Stimulated activated CD8-positive, alpha-beta memory T cell treated with anti-CD3 and anti-CD28 coated beads, Interleukin-7, amount 100 ng/mL, for 1 hour (primary cell): ENCODE measurements around the gene TOR1AIP1.
A peak's percentile ranks its signal among the peaks of the same experiment; 100 is the strongest.
"Not testable (repeated sequence)": the region's sequence is repeated elsewhere in the genome, so short reads cannot be mapped to it uniquely, and the experiment has no call there.

Experiments
- DNase-seq, 2 donors: peaks; one replicate each; pipeline ENCODE4 v3.0.0-alpha.2; 2020; ENCODE audit warnings: low read depth in 2 of 2

Gene TOR1AIP1, protein sequence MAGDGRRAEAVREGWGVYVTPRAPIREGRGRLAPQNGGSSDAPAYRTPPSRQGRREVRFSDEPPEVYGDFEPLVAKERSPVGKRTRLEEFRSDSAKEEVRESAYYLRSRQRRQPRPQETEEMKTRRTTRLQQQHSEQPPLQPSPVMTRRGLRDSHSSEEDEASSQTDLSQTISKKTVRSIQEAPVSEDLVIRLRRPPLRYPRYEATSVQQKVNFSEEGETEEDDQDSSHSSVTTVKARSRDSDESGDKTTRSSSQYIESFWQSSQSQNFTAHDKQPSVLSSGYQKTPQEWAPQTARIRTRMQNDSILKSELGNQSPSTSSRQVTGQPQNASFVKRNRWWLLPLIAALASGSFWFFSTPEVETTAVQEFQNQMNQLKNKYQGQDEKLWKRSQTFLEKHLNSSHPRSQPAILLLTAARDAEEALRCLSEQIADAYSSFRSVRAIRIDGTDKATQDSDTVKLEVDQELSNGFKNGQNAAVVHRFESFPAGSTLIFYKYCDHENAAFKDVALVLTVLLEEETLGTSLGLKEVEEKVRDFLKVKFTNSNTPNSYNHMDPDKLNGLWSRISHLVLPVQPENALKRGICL

DNA sequence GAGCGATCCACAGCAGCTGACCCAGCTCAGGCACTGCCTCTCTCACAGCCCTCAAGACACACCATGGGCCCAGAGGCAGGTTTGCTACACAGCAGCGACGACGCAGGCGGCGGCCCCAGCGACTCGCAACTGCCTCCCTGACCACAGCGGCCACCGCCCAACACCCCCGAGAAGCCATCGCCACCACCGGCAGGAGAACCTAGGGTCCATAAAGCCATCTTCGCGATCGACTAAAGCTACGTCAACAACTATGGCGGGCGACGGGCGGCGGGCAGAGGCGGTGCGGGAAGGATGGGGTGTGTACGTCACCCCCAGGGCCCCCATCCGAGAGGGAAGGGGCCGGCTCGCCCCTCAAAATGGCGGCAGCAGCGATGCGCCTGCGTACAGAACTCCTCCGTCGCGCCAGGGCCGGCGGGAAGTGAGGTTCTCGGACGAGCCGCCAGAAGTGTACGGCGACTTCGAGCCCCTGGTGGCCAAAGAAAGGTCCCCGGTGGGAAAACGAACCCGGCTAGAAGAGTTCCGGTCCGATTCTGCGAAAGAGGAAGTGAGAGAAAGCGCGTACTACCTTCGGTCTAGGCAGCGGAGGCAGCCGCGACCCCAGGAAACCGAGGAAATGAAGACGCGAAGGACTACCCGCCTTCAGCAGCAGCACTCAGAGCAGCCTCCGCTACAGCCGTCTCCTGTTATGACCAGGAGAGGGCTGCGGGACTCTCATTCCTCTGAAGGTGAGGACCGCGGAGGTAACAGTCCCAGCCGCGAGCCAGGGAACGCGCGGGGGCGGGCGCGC is at the start of gene TOR1AIP1:
TOR1AIP1 (plus strand) TSS at position 33 of the 787 bp plus-strand sequence; CDS start at position 251, 218 bp downstream.
- peak; percentile 90 to 93 for DNase-seq

DNA sequence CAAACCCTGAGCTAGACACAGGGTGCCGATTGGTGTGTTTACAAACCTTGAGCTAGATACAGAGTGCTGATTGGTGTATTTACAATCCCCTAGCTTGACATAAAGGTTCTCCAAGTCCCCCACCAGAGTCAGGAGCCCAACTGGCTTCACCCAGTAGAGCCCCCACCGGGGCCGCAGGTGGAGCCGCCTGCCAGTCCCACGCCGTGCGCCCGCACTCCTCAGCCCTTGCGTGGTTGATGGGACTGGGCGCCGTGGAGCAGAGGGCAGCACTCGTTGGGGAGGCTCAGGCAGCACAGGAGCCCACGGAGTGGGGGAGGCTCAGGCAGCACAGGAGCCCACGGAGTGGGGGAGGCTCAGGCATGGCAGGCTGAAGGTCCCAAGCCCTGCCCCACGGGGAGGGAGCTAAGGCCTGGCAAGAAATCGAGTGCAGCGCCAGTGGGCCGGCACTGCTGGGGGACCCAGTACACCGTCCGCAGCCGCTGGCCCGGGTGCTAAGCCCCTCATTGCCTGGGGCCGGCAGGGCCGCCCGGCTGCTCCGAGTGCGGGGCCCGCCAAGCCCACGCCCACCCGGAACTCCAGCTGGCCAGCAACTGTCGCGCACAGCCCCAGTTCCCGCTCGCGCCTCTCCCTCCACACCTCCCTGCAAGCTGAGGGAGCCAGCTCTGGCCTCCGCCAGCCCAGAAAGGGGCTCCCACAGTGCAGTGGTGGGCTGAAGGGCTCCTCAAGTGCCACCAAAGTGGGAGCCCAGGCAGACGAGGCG is 45.2 kb upstream of the TOR1AIP1 start:
- not testable (repeated sequence) for DNase-seq

DNA sequence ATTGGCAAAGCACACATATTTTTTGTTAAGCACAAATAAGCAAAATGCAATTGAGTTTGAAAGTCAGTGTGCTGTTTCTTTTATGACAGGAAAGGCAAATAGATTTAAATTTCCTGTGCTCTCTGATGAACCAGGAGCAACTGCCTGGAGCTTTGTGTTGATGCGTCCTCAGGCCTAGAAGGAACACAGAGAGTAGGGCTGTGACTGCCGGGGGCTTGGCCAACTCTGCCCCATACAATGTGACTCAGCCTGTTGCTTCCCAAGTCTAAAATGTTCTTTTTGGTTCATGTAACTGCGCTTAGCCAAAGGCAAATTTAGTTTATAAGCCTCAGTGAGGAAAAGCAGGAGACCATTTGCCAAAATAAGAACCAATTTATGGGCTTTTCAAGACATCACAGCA is 42.0 kb upstream of the TOR1AIP1 start:
- no peak for DNase-seq

DNA sequence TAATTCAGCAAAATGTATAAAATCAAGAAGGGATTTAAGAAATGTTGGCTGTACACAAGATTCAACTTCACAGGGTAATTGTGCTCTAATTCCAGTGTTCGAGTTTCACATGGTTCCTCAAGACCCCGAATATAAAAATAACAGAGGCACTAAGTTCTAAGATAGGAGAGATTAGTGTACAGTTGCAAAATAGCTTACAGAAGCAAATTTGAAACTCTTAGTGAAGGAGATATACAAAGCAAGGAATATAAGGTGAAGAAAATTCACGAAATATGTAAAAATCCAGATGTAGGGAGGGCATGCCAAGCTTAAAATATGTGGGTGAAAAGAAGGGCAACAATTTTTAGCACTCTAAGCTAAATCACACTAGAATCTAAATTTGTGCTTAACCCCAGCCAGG is 33.9 kb upstream of the TOR1AIP1 start:
- no peak for DNase-seq

DNA sequence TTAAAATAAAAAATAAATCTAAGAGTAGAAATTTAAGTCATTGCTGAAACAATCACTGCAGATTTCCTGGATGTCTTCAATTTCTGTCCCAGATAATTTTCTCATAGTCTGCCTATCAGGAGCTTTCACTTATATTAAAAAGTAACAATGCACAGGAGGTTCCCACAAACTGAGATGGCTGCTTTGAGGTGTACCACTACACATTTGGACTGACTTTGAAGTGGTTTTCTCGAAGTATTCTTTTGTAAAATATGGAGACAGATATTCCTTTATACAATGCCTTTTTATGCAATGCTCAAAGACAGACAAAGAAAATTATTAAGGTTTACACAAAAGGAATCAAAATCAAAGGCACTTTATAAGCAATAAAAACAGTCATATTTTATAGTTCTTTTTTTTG is 29.0 kb upstream of the TOR1AIP1 start:
- DNase-seq: no peak

DNA sequence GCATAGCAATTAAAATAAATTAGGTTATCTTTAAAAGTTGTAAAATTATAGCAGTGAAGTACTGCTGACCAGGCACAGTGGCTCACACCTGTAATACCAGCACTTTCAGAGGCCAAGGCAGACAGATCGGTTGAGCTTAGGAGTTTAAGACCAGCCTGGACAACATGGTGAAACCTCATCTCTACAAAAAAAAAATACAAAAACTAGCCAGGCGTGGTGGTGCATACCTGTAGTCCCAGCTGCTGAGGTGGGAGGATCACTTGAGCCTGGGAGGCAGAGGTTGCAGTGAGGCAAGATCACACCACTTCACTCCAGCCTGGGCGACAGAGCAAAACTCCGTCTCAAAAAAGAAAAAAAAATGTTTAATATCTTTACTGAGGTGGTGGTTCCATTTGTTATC is 26.3 kb upstream of the TOR1AIP1 start:
- DNase-seq: not testable (repeated sequence)

DNA sequence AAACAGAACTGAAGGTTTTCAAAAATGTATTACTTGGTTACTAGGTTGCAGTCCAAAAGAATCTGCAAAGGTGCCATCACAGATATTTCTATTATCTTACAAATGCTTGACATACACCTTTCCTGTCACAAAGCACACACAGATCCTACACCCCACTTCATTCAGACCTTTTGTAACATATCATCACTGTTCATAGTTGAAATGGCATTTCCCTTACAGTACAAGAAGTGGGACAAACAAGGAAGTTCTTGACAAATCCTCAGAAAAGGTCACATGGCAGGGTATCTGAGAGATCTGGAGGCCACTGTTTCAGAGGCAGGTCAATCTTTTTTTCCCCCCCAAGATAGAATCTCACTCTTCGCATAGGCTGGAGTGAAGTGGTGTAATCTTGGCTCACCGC is 25.8 kb upstream of the TOR1AIP1 start:
- DNase-seq: no peak

DNA sequence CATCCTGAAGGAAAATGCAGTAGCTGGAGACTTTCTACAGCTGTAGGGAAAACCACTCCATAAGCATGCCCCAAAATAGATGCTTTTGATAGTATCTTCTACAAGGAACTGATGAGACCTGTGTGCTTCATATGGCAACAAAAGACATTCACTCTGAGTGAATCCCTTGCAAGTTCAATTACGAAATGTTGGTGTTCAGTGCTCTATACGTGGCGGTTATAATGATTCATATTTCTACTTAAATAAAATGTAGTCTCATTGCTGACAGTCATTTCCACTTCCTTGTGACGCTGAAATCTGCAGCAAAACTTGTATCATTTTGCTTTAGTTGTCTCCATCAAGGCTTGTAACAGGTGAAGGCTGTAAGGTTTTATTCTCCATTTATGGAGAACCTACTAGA is 25.1 kb upstream of the TOR1AIP1 start:
- DNase-seq: no peak

DNA sequence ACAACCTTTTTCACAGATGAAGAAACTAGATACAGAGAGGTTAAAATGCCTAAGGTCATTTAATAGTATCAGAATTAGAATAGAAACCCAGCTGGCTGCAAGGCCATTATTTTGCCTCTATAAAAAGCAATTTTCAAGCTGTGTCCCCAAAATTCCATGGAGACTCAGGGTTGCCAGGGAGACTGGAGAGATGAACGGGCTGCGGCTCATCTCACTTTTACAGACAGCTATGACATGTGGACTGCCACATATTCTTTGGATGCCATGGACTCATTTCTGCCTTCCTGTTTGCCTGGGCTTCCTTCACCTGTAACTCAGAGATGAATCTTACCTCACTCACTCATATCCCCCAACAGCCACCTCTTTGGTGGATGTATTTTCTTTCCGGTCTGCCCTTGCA is 21.4 kb upstream of the TOR1AIP1 start:
- no peak for DNase-seq

DNA sequence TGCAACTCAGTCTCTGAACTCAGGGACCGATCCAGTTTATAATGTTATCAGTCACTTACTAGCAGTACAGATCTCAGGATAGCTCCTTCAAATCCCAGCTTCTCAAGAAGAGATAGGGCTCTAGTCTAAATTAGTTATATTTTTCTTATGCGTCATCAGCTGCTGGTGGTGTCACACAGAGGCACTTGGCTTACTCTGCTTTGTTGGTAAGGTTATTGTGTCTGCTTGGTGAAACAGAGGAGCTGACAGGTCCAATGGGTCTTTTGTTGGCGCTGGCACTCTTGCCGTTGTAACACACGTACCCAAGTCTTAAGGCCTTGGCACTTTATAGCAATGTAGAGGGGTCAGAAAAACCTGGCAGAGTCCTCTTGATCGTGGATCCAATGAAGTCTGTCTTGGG is 16.7 kb upstream of the TOR1AIP1 start:
- DNase-seq: no peak

DNA sequence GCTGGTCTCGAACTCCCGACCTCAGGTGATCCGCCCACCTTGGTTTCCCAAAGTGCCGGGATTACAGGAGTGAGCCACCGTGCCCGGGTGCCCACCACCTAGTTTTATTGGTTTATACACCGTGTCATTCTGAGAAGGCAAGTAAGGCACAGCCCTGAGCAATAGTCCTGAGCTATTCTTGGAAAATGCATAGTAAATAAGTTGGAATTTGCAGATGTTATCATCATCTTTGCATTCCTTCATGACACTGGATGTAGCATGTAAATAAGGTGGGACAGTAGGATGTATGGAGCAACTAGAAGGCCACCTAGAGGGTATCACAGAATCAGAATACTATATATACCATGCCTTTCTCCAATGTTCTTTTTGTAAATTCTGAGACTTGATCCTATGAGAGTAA is 15.5 kb upstream of the TOR1AIP1 start:
- DNase-seq: no peak

DNA sequence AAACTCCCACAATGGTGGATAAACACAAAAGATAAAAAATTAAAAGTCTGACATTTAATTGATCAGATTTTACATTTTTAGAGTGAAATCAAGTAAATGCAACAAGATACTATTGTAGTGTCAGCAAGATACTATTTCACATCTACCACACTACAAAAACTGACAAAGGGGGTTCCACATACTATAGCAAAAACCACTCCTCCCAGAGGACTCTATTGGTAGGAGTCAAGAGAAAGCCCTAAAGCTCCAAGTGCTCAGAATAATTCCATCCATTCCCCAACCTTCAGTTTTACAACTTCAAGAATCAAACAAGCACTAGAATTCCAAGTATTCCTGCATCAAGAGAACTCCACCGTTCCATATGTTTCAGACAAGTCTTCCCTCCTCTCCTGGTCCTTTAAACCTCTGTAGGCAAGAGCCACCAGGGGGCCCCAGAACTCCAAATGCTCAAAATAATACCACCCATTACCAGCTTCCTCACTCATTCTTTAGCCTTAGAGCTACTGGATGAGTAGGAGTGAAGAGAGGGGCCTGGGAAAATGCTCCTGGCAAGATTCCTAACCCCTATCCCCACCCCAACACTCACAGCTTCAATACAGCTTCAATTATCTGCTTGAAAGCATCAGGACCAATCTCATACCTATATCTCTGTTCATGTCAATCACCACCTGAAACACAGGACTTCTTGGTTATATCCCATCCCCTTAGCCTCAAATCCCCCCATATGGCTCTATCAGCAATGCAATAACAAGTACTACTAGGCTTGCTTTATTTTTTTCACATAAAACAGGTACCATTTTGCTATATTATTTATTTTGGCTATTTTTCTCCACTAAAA is 14.4 kb upstream of the TOR1AIP1 start:
- peak in 1 of 2 donors; percentile 36 for DNase-seq

DNA sequence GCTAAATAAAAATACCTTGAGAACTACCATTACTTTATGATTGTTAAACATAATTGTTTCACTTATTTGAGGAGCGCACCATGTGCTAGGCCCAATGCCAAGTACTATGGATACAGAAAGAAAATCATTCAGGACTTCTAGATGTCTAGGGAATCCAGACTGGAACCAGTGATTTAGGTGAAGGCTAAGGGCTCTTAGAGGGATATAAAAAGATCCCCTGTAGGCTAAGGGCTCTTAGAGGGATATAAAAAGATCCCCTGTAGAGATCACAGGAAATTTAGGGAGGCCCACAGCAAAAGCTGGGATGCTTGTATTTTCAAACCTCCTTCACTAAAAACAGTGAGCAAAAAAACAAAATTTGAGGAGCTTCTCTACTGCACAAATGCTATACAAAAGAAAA is 11.2 kb upstream of the TOR1AIP1 start:
- DNase-seq: no peak

DNA sequence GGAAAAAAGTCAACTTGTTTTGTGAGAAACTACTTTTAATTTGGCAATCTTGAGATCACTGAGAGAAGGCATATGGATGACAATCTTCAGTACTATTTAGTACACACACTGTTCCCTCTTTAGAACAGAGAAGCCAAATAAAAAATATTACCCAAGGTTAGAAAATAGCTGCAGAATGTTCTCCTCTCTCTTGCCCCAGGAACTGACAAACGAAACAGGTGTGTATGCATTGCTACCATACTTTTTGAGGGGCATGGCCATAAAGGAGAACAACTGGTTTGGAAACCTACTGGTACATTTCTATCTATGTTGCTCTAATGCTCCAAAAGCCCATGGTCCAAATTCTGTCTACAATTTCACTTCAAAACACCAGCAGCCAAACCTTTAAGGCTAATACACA is 10.1 kb upstream of the TOR1AIP1 start:
- DNase-seq: no peak

DNA sequence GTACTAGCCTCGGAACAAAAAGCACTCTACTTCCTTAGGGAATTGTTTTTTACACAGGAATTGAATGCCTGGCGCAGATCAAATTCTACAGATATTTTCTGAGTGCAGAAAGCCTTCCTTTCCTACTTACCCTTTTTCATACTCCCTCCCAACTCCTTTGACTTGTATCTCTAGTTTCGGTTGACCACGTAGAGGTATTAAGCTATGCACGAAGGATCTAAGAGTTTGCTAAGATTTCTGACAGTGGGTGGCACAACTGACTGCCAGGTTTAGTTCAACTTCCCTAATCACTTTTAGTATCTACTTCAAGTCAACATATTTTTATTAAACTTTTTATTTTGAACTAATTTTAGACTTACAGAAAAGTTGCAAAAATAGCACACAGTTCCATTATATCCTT is 9.5 kb upstream of the TOR1AIP1 start:
- no peak for DNase-seq

DNA sequence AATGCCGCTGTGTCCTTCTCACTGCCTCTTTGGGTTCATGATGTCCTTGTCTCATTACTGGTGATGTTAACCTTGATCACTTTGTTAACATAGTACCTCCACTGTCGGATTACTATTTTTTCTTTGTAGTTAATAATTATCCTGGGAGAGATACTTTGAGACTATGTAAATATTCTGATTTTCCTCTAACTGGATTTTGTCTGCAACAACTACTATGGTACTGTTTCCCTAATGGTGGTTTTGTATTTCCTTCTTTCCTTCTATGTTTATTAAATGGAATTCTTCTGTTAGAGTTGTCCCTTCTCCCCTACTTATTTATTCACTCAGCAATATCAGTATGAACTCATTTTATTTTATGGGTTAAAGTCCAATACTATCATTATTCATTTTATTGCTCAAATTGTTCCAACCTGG is 8.6 kb upstream of the TOR1AIP1 start:
- DNase-seq: no peak

DNA sequence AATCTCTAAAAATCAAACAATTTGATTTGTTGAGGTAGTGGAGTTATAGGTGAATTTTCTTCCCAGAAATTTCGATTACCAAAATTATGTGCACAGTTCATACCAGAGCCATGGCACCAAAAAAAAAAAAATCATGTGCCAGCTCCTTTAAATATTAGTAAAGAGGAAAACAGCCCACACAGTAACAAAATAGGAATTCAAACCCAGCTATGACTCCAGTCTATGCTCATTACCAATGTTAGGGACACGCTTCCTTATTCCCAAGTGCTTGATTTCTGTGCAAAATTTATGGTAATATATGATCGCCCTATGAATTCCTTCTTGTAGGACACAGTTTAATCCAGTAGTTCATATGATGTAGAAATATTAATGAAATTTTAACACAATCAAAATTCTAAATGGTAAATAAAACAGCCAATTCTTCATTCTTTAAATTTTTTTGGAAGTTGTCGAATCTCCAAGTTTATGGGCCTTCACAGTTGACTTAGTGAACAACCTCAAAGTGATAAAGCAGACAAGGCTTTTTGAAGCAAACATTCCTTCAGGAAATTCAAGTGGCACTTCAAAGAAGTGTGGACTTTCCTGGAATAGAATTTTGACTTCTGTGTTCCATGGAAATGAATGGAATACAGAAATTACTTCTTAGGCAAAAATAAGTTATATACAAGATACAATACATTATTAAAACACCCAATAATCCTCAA is 6.3 kb upstream of the TOR1AIP1 start:
- DNase-seq: no peak

DNA sequence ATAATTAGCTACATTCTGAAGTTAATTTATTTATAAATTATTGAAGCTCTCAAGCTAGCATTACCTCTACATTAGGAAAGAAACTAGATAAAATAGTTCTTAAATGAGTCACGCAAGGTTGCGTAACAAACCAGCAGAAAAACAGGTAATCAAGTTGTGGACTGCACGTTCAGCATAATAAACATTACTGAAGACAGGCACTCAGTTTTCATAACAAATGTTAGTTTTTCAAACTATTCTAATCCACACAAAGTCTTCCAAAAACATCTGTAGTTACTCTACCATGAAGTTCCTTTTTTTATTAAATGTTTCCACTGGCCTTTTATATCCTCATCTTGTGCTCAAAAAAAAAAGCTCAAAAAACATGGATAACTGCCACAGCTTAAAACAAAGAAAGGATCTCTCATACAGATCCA is 5.8 kb upstream of the TOR1AIP1 start:
- DNase-seq: no peak

DNA sequence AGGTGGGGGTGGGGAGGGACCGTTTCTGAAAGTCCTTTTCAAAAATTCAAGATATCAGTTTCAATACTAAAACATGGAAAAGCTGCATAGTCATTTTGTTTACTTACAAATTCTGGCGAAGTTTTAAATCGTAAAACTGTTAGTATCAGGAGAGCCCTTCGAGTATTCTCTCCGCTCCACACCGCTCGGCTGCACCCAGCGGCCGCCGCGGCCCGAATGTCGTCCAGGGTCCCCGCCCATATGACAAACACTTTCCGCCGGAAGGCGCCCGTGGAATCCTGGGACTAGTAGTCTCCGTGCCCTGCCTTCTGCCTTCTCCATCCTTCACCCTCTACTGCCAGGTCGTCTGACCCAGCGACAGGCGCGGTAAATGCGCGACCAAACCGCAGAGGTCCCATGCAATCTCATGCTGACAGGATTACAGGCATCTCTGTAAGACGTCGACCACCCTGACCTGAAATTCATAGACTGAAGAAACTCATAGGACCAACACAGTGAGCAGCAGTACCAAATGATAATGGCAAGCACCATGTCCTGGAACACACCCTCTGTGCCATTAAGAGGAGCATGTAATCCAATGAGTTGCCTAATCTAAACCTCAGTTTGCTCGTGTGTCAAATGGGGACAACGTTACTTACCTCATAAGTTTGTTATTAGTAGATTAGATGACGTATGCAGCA is 4.4 kb upstream of the TOR1AIP1 start, which contains the start of gene TOR1AIP2:
TOR1AIP2 (minus strand) TSS at position 218 of the 680 bp plus-strand sequence. CDS start 25,138 bp downstream, outside the sequence.
- DNase-seq: peak; percentile 68 to 75

DNA sequence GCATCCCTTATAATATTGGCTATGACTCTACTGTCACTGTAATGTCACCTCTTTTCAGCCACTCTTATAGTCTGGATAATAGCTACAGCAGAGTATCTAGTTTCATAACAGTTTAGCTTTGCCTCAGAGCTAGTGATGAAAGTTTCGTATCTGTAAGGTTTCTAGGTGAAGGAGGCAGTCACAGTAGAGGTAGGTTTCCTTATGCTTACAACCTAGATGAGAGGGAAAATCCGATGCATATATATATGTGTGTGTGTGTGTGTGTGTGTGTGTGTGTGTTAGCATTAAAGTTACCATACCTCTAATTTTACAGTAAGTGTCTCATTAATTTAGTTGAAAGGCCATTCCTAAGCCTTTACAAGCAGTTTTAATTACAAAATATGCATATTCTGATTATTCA is 2.3 kb upstream of the TOR1AIP1 start:
- no peak for DNase-seq
